Activated naive CD8-positive, alpha-beta T cell treated with anti-CD3 and anti-CD28 coated beads for 36 hours (primary cell): ENCODE results near the gene CCND1. TPM values are rescaled to one million over a fixed set of nuclear protein-coding genes. Genes with fewer than 3 reads are reported as not detected.

ENCODE experiments used
- DNase-seq: peaks from one replicate; pipeline ENCODE4 v3.0.0; 2021
- H3K27ac Mint-ChIP-seq: one replicate; pipeline ENCODE4 v1.8.0; 2022; ENCODE audit warnings: mild to moderate bottlenecking, moderate library complexity, mixed read lengths
- H3K27me3 Mint-ChIP-seq: one replicate; pipeline ENCODE4 v1.8.0; 2022; ENCODE audit warnings: mild to moderate bottlenecking, mixed read lengths
- H3K36me3 Mint-ChIP-seq: one replicate; pipeline ENCODE4 v1.8.0; 2021; ENCODE audit warnings: mild to moderate bottlenecking, mixed read lengths
- H3K4me1 Mint-ChIP-seq: one replicate; pipeline ENCODE4 v1.8.0; 2021; ENCODE audit warnings: mixed read lengths
- H3K4me3 Mint-ChIP-seq: one replicate; pipeline ENCODE4 v1.8.0; 2022; ENCODE audit warnings: mild to moderate bottlenecking, moderate library complexity, mixed read lengths
- H3K9me3 Mint-ChIP-seq: one replicate; pipeline ENCODE4 v1.8.0; 2022; ENCODE audit warnings: mixed read lengths
- total RNA-seq, 2 experiments: library from RNA; stranded (reverse); gene quantifications; one replicate each; pipeline ENCODE4 v1.2.3, GENCODE V29; 2021

Gene CCND1
- total RNA-seq: 1 to 10 TPM; 2.4 to 3.2 TPM

DNA sequence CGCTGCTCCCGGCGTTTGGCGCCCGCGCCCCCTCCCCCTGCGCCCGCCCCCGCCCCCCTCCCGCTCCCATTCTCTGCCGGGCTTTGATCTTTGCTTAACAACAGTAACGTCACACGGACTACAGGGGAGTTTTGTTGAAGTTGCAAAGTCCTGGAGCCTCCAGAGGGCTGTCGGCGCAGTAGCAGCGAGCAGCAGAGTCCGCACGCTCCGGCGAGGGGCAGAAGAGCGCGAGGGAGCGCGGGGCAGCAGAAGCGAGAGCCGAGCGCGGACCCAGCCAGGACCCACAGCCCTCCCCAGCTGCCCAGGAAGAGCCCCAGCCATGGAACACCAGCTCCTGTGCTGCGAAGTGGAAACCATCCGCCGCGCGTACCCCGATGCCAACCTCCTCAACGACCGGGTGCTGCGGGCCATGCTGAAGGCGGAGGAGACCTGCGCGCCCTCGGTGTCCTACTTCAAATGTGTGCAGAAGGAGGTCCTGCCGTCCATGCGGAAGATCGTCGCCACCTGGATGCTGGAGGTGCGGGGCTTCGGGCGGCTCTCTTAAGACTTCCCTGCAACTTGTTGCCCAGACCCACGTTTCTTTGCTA, at the start of gene CCND1:
TSS of gene CCND1 (plus strand) at position 162 of the 587 bp plus-strand sequence. CDS start at position 320, 158 bp downstream.
- DNase-seq: peak; percentile 38
- Mint-ChIP-seq H3K27ac (no peak within 1 kb of the TSS), H3K4me1 (peaks cover 11% of the 10 kb centered on the region), H3K9me3 (no peaks in the 10 kb centered on the region), H3K27me3 (peaks cover 52% of the 10 kb centered on the region), H3K4me3 (peak within 1 kb of the TSS; percentile 73), H3K36me3 (no peaks in the 10 kb centered on the region)

DNA sequence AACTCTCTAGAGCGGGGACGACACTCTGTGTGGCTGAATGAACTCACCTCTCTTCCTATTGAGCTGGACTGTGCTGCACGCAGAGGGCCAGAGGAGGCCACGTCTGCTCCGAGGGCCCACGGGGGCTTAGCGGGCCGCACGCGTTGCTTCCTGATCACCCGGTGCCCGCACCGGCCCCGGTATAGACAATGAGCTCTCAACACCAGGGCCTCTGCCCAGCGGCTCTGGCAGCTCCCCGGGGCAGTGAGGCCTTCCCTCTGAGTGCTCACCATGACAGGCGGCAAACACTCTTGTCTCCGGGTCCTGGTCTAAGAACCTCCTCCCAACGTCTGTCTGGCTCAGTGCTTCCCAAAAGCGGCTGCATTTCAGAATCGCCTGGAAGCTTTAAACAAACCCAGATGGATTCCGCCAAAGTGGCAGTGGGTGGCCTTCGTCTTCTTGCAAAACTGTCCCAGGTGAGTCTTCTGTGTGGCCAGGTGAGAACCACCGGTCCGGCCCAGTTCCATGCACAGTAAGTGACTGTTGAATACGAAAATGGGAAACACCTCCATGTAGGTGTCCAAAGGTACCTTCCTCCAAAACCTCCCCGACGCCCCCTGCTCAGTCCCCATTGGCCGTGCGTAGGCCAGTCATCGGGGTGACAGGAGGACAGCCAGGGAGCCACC, 47.8 kb upstream of the CCND1 start:
- no peak overlapping the region for H3K27ac Mint-ChIP-seq
- no peaks in the 10 kb centered on the region for H3K9me3 Mint-ChIP-seq
- H3K4me3 Mint-ChIP-seq: no peak overlapping the region
- no peak for DNase-seq
- H3K4me1 Mint-ChIP-seq: no peaks in the 10 kb centered on the region
- no peaks in the 10 kb centered on the region for H3K27me3 Mint-ChIP-seq
- H3K36me3 Mint-ChIP-seq: no peaks in the 10 kb centered on the region

DNA sequence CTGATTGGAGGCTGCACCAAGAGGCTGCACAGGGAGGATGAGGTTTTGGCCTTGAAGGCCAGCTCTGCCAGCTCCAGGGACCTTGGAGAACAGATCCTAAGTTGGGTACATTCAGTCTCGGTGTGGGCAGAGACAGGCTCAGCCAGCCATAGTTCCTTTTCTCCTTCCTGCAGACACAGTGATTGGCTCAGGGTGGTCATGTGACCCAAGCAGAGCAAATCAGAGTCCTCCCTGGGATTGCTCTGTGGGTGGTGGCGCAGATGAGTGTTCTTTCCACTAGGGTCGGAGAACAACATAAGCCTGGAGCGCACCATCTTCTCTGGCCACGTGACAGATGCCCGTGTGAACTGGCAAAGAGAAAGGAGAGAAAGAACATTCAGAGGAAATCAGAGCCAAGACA, 47.1 kb upstream of the CCND1 start:
- Mint-ChIP-seq H3K4me1 (no peaks in the 10 kb centered on the region), H3K4me3 (no peak overlapping the region), H3K36me3 (no peaks in the 10 kb centered on the region), H3K27me3 (no peaks in the 10 kb centered on the region), H3K9me3 (no peaks in the 10 kb centered on the region), H3K27ac (no peak overlapping the region)
- DNase-seq: no peak

DNA sequence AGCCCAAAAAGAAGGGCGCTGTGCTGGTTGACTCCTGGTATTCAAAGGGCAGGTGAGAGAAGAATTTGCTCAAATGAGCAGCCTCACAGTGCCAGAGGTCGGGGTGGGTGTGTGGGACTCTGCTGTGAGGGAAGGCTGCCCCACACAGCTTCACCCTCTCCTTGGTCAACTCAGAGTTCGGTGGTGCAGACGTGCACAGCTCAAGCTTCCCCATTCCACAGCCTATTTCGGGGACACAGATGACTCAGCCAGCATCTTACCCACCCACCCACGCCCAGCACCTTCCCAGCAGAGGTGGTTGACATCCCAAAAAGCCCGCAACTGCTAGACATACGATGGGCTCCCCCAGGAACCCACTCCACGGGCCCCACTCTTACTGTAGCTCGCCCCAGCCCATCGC, 46.5 kb upstream of the CCND1 start:
- Mint-ChIP-seq H3K4me3 (no peak overlapping the region), H3K9me3 (no peaks in the 10 kb centered on the region), H3K27me3 (no peaks in the 10 kb centered on the region), H3K36me3 (no peaks in the 10 kb centered on the region), H3K4me1 (no peaks in the 10 kb centered on the region), H3K27ac (no peak overlapping the region)
- no peak for DNase-seq

DNA sequence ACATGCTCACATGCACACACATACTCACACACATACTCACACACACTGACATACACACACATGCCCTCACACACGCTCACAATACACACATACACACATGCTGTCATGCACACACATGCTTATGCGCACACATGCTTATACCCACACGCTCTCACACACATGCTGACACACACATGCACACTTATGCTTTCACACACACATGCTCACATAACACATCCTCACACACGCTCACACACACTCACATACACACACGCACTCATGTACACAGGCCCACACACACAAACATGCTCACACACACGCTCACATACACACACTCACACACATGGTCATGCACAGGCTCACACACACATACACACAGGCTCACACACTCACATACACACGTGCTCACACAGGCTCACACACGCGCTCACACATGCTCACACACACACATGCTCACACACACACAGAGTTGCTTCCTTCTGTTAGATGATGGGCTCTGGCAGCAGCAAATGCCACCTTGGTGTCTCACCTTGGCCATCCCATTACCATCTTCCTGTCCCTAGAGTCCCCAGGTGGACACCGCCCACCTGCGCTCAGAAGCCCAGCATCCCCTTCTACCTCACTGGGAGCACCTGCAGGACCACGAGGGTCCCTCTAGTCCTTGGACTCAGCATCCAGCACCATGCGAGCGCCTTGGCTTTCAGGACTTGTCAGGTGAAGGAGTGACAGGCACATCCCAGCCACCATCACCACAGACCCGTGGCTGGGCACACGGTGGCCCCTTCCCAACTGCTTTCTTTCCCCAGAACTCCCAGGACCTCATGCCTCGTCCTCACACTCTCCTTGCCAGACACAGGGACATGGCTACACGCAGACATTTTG, 44.9 kb upstream of the CCND1 start:
- H3K4me3 Mint-ChIP-seq: no peak overlapping the region
- no peak overlapping the region for H3K27ac Mint-ChIP-seq
- no peaks in the 10 kb centered on the region for H3K36me3 Mint-ChIP-seq
- no peak for DNase-seq
- no peaks in the 10 kb centered on the region for H3K27me3 Mint-ChIP-seq
- H3K4me1 Mint-ChIP-seq: no peaks in the 10 kb centered on the region
- no peaks in the 10 kb centered on the region for H3K9me3 Mint-ChIP-seq

DNA sequence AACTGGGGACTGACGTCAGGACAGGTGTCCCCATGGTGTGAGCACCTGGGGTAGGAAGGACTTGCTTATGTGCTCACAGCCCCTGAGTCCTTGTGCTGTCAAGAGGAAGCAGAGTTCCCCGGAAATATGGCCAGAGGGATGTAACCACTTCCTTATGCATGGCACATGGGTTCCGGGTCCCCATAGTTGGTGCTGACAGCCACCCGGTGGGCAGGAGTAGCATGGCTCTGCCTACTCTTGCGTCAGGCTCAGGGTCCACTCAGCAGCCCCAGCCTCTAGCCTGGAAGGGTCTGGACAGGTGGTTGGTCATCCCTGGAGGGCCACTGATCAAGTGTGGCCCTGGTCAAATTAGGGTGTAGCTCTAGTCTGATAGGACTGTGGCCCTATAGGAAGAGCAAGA, 42.8 kb upstream of the CCND1 start:
- H3K9me3 Mint-ChIP-seq: no peaks in the 10 kb centered on the region
- H3K4me1 Mint-ChIP-seq: no peaks in the 10 kb centered on the region
- no peaks in the 10 kb centered on the region for H3K36me3 Mint-ChIP-seq
- no peak overlapping the region for H3K4me3 Mint-ChIP-seq
- H3K27me3 Mint-ChIP-seq: peaks cover 5% of the 10 kb centered on the region
- no peak for DNase-seq
- H3K27ac Mint-ChIP-seq: no peak overlapping the region

DNA sequence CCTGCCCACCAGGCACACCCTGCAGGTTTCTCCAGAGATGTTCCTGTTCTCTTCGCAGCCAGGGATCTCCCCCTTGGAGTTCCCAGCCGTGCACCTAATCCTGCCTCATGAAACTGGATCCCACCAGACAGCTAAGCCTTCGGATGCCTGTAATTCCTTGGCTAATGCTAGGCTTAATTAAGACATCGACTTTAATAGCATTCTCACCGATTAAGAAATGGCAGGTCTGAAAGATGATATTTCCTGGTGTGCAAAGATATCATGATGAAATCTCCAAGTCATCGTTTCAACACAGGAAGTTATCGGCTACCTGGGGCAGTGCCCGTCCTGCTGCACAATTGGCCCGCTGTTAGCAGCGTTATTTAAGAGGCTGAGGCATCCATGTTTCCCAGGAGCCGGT, 41.5 kb upstream of the CCND1 start:
- H3K4me3 Mint-ChIP-seq: no peak overlapping the region
- no peaks in the 10 kb centered on the region for H3K9me3 Mint-ChIP-seq
- DNase-seq: no peak

DNA sequence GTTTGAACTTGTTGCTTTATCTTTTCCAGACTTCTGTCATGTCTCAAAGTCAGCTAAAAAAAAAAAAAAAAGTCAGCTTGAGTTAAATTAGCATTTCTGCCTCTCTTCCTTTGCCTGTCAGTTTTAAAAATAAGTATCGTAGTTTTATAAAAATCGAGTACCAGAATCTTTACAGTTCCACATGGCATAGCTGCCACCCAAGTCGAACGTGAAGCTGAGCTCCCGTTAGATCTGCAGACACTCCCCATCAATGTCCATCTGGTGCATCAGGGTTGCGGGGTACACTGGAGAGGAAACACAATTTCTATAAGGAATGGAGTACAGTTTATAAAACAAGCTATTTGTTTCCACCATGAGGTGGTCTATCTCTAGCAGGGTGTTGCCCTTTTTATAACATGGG, 41.0 kb upstream of the CCND1 start:
- H3K4me3 Mint-ChIP-seq: no peak overlapping the region
- H3K27me3 Mint-ChIP-seq: peaks cover 7% of the 10 kb centered on the region
- no peaks in the 10 kb centered on the region for H3K9me3 Mint-ChIP-seq
- no peaks in the 10 kb centered on the region for H3K36me3 Mint-ChIP-seq
- no peak overlapping the region for H3K27ac Mint-ChIP-seq
- no peak for DNase-seq
- H3K4me1 Mint-ChIP-seq: no peaks in the 10 kb centered on the region

More for the DNA sequence above, 41.5 kb upstream of the CCND1 start:
- H3K27ac Mint-ChIP-seq: no peak overlapping the region
- peaks cover 7% of the 10 kb centered on the region for H3K27me3 Mint-ChIP-seq
- H3K4me1 Mint-ChIP-seq: no peaks in the 10 kb centered on the region
- H3K36me3 Mint-ChIP-seq: no peaks in the 10 kb centered on the region

DNA sequence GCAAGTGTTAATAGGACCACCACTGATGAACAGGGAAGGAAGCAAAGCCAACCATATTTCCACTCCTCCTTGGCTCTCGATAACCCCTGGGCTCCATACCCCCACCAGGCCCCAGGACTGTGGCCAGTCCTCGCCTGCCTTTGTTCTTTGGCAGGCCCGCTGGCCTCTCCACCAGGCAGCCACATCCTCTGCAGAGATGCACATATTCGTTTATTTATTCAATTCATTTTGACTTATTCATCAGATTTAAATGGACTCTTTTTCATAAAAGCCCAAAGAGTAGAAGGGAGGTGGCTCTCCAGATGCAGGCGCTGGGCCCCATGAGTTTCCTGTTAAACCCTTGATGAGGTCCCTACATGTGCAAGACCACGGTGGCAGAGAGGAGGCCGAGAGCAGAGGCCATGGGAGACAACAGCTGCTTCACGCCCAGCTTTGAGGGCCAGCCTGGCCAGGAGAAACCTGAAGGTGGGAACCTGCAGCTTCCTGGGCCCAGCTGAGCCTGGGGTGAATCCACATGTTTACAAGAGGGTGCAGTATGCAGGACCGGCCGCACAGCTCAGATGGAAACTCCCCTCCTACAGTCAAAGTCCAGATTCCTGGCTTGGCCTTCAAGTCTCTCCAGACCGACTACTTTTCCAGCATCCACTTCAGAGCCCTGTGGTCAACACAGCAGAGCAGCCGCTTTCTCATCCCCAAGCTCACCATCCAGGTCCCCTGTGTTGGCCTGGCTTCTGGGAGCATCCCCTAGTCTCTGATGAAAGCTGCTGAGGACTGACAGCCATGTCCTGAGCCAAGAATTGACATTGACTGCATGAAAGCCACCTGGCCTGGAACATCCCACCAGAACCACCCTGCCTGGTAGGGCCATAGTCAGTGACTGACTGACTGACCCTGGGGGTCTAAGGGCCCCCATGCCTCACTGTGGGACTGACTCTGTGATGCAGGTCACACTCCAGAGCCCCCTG, 39.7 kb upstream of the CCND1 start:
- no peaks in the 10 kb centered on the region for H3K4me1 Mint-ChIP-seq
- no peak overlapping the region for H3K4me3 Mint-ChIP-seq
- no peak overlapping the region for H3K27ac Mint-ChIP-seq
- no peak for DNase-seq
- peaks cover 16% of the 10 kb centered on the region for H3K27me3 Mint-ChIP-seq
- H3K36me3 Mint-ChIP-seq: no peaks in the 10 kb centered on the region
- H3K9me3 Mint-ChIP-seq: no peaks in the 10 kb centered on the region

DNA sequence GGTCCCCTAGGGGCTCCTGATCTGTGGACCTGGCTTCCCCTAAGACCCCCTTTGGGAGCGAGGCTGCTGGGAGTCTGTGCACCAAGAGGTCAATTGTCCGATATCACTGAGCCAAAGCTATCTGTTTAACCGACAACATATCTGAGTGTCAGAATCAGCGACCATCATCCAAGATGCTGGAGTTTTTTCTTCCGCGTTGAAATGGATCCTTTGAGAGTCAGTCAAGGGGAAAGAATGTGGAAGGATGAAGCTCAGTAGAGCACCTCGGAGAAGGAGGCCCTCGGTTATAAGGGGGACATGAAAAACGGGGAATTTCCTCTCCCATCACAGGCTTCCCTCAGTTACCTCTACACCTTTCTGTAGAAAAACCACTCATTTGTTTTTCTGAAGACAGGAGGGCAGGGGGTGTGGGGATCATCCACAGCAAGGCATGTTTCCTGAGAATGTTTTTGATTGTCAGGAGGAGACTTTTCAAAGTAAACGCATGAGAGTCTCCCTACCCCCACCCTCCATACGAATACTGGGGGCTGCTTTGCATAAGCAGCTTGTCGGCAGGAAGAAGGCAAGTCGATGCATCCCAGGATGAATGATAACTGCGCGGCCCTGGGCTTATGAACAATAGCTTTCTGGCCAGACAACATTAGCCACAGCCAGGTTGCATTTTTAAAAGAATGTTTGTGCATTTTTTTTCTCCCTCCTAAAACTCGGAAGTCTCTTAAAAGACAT, 37.7 kb upstream of the CCND1 start:
- Mint-ChIP-seq H3K27ac (no peak overlapping the region), H3K4me3 (no peak overlapping the region), H3K4me1 (no peaks in the 10 kb centered on the region), H3K9me3 (peaks cover 2% of the 10 kb centered on the region), H3K36me3 (no peaks in the 10 kb centered on the region), H3K27me3 (peaks cover 18% of the 10 kb centered on the region)
- no peak for DNase-seq

DNA sequence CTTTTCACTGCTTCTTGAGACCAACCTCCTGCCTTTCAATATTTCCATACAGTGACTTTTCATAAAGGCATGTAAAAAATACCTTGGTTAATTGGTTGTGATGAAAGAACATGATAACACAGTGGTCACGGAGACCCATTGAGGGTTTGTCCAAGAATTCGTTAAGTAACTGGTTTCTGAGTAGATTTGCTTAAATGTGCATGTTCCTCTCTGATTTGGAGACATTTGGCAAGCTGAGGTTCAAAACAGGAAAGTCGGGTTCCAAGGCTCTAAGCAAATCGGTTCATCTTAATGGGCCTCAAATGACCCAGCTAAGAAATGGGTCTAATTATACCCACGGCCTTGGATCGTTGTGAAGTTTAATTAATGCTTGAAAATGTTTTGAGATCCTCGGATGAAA, 36.9 kb upstream of the CCND1 start:
- no peak for DNase-seq
- peaks cover 20% of the 10 kb centered on the region for H3K27me3 Mint-ChIP-seq
- no peaks in the 10 kb centered on the region for H3K36me3 Mint-ChIP-seq
- H3K4me3 Mint-ChIP-seq: no peak overlapping the region
- peaks cover 6% of the 10 kb centered on the region for H3K9me3 Mint-ChIP-seq
- no peak overlapping the region for H3K27ac Mint-ChIP-seq
- no peaks in the 10 kb centered on the region for H3K4me1 Mint-ChIP-seq

DNA sequence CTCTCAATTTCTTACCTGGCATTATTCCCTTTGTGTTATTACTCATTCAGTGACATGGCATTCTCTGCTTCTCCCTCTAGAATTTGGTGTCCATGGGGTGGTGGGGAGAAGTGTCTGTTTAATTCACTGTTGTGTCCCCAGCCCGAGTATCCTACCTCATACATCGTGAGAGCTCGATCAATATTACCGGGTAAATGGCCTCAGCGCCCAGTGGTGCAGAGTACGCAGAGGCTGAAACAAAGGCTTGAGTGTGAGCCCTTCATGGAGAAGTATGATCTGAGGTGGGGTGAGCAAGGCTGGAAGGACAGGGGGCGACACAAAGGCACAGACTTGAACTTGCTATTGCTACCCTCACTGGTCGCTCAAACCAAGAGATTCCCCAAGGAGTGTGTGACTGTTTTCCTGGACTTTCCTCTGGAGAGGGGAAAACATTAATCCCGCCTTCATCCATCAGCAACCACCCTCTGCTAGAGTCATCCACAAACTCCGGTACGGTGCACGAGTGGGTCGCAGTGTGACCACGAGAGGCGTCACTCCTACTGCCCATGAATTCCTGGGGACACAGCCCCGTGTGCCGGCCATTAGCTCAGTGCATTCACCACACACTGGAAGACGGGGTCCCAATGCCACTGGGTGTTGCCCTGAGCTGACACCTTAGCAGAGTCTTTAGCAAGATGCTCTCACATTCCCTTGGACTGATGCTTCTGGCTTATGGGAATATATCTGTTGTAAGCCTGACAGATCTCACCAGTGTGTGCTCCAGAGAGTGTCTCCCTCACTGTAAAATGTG, 35.0 kb upstream of the CCND1 start:
- Mint-ChIP-seq H3K9me3 (peaks cover 6% of the 10 kb centered on the region), H3K36me3 (no peaks in the 10 kb centered on the region), H3K4me1 (no peaks in the 10 kb centered on the region), H3K4me3 (no peak overlapping the region), H3K27ac (no peak overlapping the region), H3K27me3 (peaks cover 20% of the 10 kb centered on the region)
- DNase-seq: no peak

DNA sequence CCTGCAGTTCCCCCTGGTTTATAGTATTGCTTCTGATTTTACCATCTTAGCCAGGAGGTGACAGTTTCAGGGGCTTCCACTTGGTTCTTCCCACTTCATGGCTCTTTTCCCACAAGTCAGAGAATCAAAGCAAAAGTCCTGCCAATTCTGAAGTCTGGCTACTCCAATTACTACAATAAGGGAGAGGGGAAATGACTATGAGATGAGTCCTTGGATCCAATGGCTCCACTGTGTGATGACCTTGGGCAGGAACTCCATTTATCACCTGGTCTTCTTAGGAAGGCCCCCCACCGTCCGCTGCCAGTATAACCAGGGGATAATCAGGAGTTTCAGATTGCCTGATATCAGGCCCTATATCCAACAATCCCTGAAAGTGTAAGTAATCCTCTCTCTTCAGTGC, 31.6 kb upstream of the CCND1 start:
- Mint-ChIP-seq H3K27ac (no peak overlapping the region), H3K36me3 (no peaks in the 10 kb centered on the region), H3K4me3 (no peak overlapping the region), H3K4me1 (no peaks in the 10 kb centered on the region), H3K9me3 (peaks cover 6% of the 10 kb centered on the region), H3K27me3 (peaks cover 18% of the 10 kb centered on the region)
- DNase-seq: no peak
